PC-3 (cell line): Measurements from ENCODE around the gene INPP5F. TPM values are rescaled to one million over a fixed set of nuclear protein-coding genes. Genes with fewer than 3 reads are reported as not detected.

Source experiments
- ATAC-seq: fragments of 200-7000 bp; cut with Tn5 transposase; 2 replicates; pipeline ENCODE4 v1.9.1; 2020; ENCODE audit warnings: mild to moderate bottlenecking, moderate library complexity
- BruUV-seq: library from RNA; stranded (reverse); fragments of 400-500 nt; replicated peaks from 2 replicates; lab custom pipeline; 2021; lab: Mats Ljungman, UMichigan
- CTCF ChIA-PET: fragments of 300-600 bp; sonication (Branson Sonifier 250); formaldehyde crosslinking; loops from one replicate; lab custom pipeline; 2022; ENCODE audit warnings: antibody characterized with exemption; lab: Charles Lee
- POLR2A ChIA-PET: fragments of 300-600 bp; sonication (Branson Sonifier 250); formaldehyde crosslinking; loops from one replicate; lab custom pipeline; 2022; ENCODE audit warnings: antibody characterized with exemption; ENCODE audit not compliant: unreplicated experiment; lab: Charles Lee
- DNase-seq: peaks from one replicate; pipeline ENCODE4 v3.0.0-alpha.2; 2015
- H2AFZ ChIP-seq: fragments of 300-600 bp; sonication (generic); 2 replicates; pipeline ENCODE4 v1.6.0; 2016; ENCODE audit warnings: antibody characterized with exemption, low read length
- H3F3A ChIP-seq: fragments of 300-600 bp; sonication (generic); one replicate; pipeline ENCODE4 v1.6.0; 2017; ENCODE audit warnings: antibody characterized with exemption, low read length, control low read depth, mild to moderate bottlenecking; ENCODE audit not compliant: unreplicated experiment
- H3K27ac ChIP-seq: fragments of 300-600 bp; sonication (generic); 2 replicates; pipeline ENCODE4 v1.5.1; 2016; ENCODE audit warnings: mild to moderate bottlenecking, low read length
- H3K27me3 ChIP-seq: fragments of 300-600 bp; sonication (generic); 2 replicates; pipeline ENCODE4 v1.6.1; 2016; ENCODE audit warnings: low read length, mixed read lengths
- H3K36me3 ChIP-seq: fragments of 300-600 bp; sonication (generic); 2 replicates; pipeline ENCODE4 v1.6.1; 2016; ENCODE audit warnings: low read depth, mixed run types, low read length, mixed read lengths
- H3K4me1 ChIP-seq: fragments of 300-600 bp; sonication (generic); 2 replicates; pipeline ENCODE4 v1.5.1; 2016; ENCODE audit warnings: low read length; ENCODE audit not compliant: insufficient read depth
- H3K4me2 ChIP-seq: fragments of 300-600 bp; sonication (generic); 2 replicates; pipeline ENCODE4 v1.6.0; 2016; ENCODE audit warnings: low read length
- H3K4me3 ChIP-seq: fragments of 300-600 bp; sonication (generic); 2 replicates; pipeline ENCODE4 v1.5.1; 2016; ENCODE audit warnings: mild to moderate bottlenecking, low read length, mixed read lengths
- H3K79me2 ChIP-seq: fragments of 300-600 bp; sonication (generic); 2 replicates; pipeline ENCODE4 v1.6.1; 2017; ENCODE audit warnings: low read length, mixed read lengths
- H3K9ac ChIP-seq: fragments of 300-600 bp; sonication (generic); 2 replicates; pipeline ENCODE4 v1.6.0; 2016; ENCODE audit warnings: mild to moderate bottlenecking, low read length
- H3K9me2 ChIP-seq: fragments of 300-600 bp; sonication (generic); replicated peaks from 2 replicates; pipeline ENCODE4 v1.6.1; 2016; ENCODE audit warnings: mixed run types, low read length, mixed read lengths
- H3K9me3 ChIP-seq: fragments of 300-600 bp; sonication (generic); 2 replicates; pipeline ENCODE4 v1.6.1; 2016; ENCODE audit warnings: low read length, mixed read lengths
- H4K20me1 ChIP-seq: fragments of 300-600 bp; sonication (generic); 2 replicates; pipeline ENCODE4 v1.6.1; 2016; ENCODE audit warnings: low read length, mixed read lengths
- CTCF ChIP-seq: fragments of 300-600 bp; sonication (generic); conservative IDR thresholded peaks from 2 replicates; pipeline ENCODE4 v1.5.1; 2017; ENCODE audit warnings: antibody characterized with exemption, low read depth, mild to moderate bottlenecking, low read length
- EZH2 ChIP-seq: fragments of 300-600 bp; sonication (generic); IDR thresholded peaks from one replicate; pipeline ENCODE4 v1.6.1; 2017; ENCODE audit warnings: antibody characterized with exemption, mild to moderate bottlenecking, low read length; ENCODE audit not compliant: unreplicated experiment
- EZH2phosphoT487 ChIP-seq: fragments of 300-600 bp; sonication (generic); IDR thresholded peaks from 2 replicates; pipeline ENCODE4 v1.6.1; 2018; ENCODE audit warnings: mild to moderate bottlenecking, antibody characterized with exemption, low read length, borderline replicate concordance
- intact Hi-C: fragments of 100-400 bp; cut with micrococcal nuclease; formaldehyde crosslinking; loops from 2 replicates; pipeline ENCODE4 v1.9.0; 2023
- total RNA-seq: library from RNA; depleted of rRNA; stranded (reverse); fragments of >200 nt; gene quantifications from 2 replicates; pipeline ENCODE4 v1.2.3, GENCODE V29; 2014

Gene INPP5F
- total RNA-seq, 1 experiment from 2014 or later = 8.2 TPM

DNA sequence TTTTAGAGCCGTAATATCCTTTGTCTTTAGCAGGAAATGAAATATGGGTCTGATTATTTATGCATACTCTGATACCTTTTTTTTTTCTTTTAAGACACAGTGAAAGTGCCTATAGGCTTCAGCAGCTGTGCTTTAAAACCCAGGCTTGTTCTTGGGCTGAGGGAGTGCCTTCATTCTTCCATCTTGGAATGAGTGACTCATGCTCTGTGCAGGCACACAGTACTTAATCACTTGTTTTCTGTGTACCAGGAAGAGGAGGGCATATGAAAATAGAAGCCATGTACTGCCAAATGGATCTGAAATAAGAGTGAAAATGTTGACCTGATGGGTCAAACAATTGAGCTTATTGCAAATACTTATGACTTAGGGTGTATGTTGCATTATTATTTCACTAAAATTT is 12.0 kb downstream of the INPP5F start:
- ChIA-PET POLR2A (interaction anchor here (0.7 kb wide), 1 partner anchor 504 kb away, joined by 3 read pairs; no protein-coding TSS in a partner anchor), CTCF (no interaction called here)
- BruUV-seq = no TSS peak
- no peaks in the 10 kb centered on the region for H3K9me2 ChIP-seq
- no peak overlapping the region; the same call in 1 of the 2 replicates for H3K4me3 ChIP-seq
- intact Hi-C loops = no loop called here
- peak overlapping the region; percentile 57 for H3K4me2 ChIP-seq
- H3K27ac ChIP-seq = peak overlapping the region; percentile 35
- H4K20me1 ChIP-seq = no peaks in the 10 kb centered on the region
- no peaks in the 10 kb centered on the region for H3F3A ChIP-seq
- no peaks in the 10 kb centered on the region for H3K36me3 ChIP-seq
- no peaks in the 10 kb centered on the region for H3K27me3 ChIP-seq
- H3K4me1 ChIP-seq = peaks cover 26% of the 10 kb centered on the region
- H3K79me2 ChIP-seq = peaks cover 38% of the 10 kb centered on the region
- 0 out of 2 replicates have a peak overlapping the region, but pooled peaks have one; percentile 3 for H2AFZ ChIP-seq
- DNase-seq (peak; percentile 78), ATAC-seq (peak; percentile 97)
- TF ChIP-seq EZH2phosphoT487 (no peak), CTCF (no peak), EZH2 (no peak)
- no peaks in the 10 kb centered on the region for H3K9me3 ChIP-seq
- no peak overlapping the region for H3K9ac ChIP-seq

DNA sequence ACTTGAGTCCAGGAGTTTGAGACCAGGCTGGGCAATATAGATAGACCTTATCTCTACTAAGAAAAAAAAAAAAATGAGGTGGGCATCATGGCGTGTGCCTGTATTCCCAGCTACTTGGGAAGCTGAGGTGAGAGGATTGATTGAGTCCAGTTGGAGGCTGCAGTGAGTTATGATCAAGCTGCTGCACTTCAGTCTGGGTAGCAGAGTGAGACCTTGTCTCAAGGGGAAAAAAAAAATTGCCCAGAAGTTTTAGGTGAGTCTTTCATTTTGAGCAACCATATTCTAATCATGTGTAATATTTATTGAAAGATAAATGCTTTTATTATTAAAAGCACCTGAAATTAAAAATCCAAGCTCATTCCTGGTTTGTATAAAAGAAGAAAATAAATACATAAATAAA is 13.1 kb downstream of the INPP5F start:
- Histone ChIP-seq H3F3A (no peaks in the 10 kb centered on the region), H3K4me1 (peaks cover 26% of the 10 kb centered on the region)
- CTCF ChIA-PET = no interaction called here

More for the DNA sequence above, 13.1 kb downstream of the INPP5F start:
- no peaks in the 10 kb centered on the region for H3K36me3 ChIP-seq
- no peak overlapping the region for H2AFZ ChIP-seq
- intact Hi-C loops = no loop called here
- H3K27ac ChIP-seq = no peak overlapping the region
- no TSS peak for BruUV-seq
- ATAC-seq = no peak
- H3K9me3 ChIP-seq = no peaks in the 10 kb centered on the region
- POLR2A ChIA-PET = no interaction called here
- no peak for TF ChIP-seq CTCF
- no peak for TF ChIP-seq EZH2
- no peak for TF ChIP-seq EZH2phosphoT487
- peaks cover 32% of the 10 kb centered on the region for H3K79me2 ChIP-seq
- no peak overlapping the region for H3K4me3 ChIP-seq
- no peaks in the 10 kb centered on the region for H3K27me3 ChIP-seq
- no peak overlapping the region for H3K4me2 ChIP-seq
- H4K20me1 ChIP-seq = no peaks in the 10 kb centered on the region
- no peak for DNase-seq
- H3K9me2 ChIP-seq = no peaks in the 10 kb centered on the region
- no peak overlapping the region for H3K9ac ChIP-seq
